Common myeloid progenitor, CD34-positive (primary cell): ENCODE measurements around the gene CEP85L.
"Not testable (repeated sequence)": the region's sequence is repeated elsewhere in the genome, so short reads cannot be mapped to it uniquely, and the experiment has no call there.

Experiments used
- CTCF ChIA-PET: fragments of 350-600 bp; sonication (Branson Sonifier 250); formaldehyde crosslinking; loops from one replicate; lab custom pipeline; 2021; ENCODE audit warnings: antibody characterized with exemption; lab: Charles Lee
- POLR2A ChIA-PET: fragments of 350-600 bp; sonication (Branson Sonifier 250); formaldehyde crosslinking; loops from one replicate; lab custom pipeline; 2021; ENCODE audit warnings: antibody characterized with exemption; lab: Charles Lee
- DNase-seq, 3 donors: peaks; one replicate each; pipeline versions ENCODE4 v3.0.0 to v3.0.0-alpha.2; 2013
- H3K27ac ChIP-seq, 2 experiments: 1 replicate in 1 of 2; 2 replicates in 1 of 2; pipeline ENCODE4 v1.7.0; 2013; ENCODE audit warnings: inconsistent platforms in 2 of 2, low read length in 2 of 2, mild to moderate bottlenecking in 2 of 2, low read depth in 1 of 2, moderate library complexity in 1 of 2; ENCODE audit not compliant: severe bottlenecking in 2 of 2, insufficient read depth in 1 of 2, poor library complexity in 1 of 2
- H3K27me3 ChIP-seq, 5 experiments: replicated peaks in 2 of 5; 1 replicate in 3 of 5; 2 replicates in 2 of 5; pipeline versions ENCODE4 v1.6.1 to v1.7.0; 2013; ENCODE audit warnings: low read length in 4 of 5, mild to moderate bottlenecking in 2 of 5, moderate library complexity in 2 of 5, inconsistent platforms in 1 of 5; ENCODE audit not compliant: insufficient read depth in 5 of 5, control insufficient read depth in 4 of 5
- H3K36me3 ChIP-seq, 4 experiments: 1 replicate in 2 of 4; 2 replicates in 2 of 4; pipeline versions ENCODE4 v1.6.1 to v1.7.0; 2013; ENCODE audit warnings: low read length in 3 of 4, control low read depth in 1 of 4, mild to moderate bottlenecking in 1 of 4; ENCODE audit not compliant: control insufficient read depth in 4 of 4, insufficient read depth in 4 of 4
- H3K4me1 ChIP-seq, 4 experiments: 1 replicate in 3 of 4; 2 replicates in 1 of 4; pipeline versions ENCODE4 v1.6.1 to v1.7.1; 2013; ENCODE audit warnings: low read length in 3 of 4, mild to moderate bottlenecking in 3 of 4, control low read depth in 1 of 4, inconsistent platforms in 1 of 4, moderate library complexity in 1 of 4; ENCODE audit not compliant: control insufficient read depth in 4 of 4, insufficient read depth in 4 of 4; ENCODE audit errors: control extremely low read depth in 1 of 4
- H3K4me3 ChIP-seq, 7 experiments: 1 replicate in 4 of 7; 2 replicates in 3 of 7; pipeline versions ENCODE4 v1.5.1 to v1.7.0; 2013; ENCODE audit warnings: mild to moderate bottlenecking in 7 of 7, low read length in 6 of 7, moderate library complexity in 6 of 7, inconsistent platforms in 2 of 7, low read depth in 2 of 7, control low read depth in 1 of 7; ENCODE audit not compliant: insufficient read depth in 4 of 7, control insufficient read depth in 1 of 7; ENCODE audit errors: extremely low read depth in 1 of 7
- H3K9me3 ChIP-seq, 5 experiments: 1 replicate in 4 of 5; 2 replicates in 1 of 5; pipeline versions ENCODE4 v1.6.1 to v1.7.1; 2013; ENCODE audit warnings: low read length in 4 of 5, mild to moderate bottlenecking in 2 of 5, inconsistent platforms in 1 of 5, low read depth in 1 of 5, moderate library complexity in 1 of 5; ENCODE audit not compliant: control insufficient read depth in 4 of 5, insufficient read depth in 2 of 5; ENCODE audit errors: control extremely low read depth in 1 of 5
- WGBS: methylation state at CpG from one replicate; pipeline ENCODE4 v1.1.5; 2013; ENCODE audit not compliant: insufficient coverage; 5-methylcytosine and 5-hydroxymethylcytosine counted together

Gene CEP85L

DNA sequence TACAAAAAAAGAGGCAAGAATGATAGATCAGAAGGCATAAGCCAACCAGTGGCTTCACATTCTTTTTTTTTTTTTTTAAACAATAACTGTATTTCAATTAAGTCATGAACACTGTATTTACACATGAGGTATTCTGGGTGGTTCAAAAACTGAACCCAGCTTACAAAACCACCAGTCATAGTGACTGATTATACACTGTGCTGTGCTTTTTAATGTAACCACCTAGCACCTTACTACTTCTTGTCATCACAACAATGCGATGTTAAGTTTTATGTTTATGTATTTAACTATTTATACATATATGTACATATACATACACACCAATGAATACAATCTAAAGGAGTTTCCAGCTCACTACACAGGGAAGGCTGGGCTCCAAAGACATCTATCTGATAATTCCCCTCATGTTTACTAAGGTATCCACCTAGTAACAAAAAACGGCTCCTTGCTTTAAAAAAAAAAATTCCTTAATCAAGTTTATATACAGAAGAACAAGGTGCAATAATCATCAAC, 190.4 kb downstream of the CEP85L start:
- Histone ChIP-seq H3K4me3 (no peak overlapping the region), H3K27ac (no peak overlapping the region), H3K36me3 (peaks cover 3 to 9% (median 6%) of the 10 kb centered on the region in 4 experiments), H3K9me3 (peaks cover 0 to 2% (median 0%) of the 10 kb centered on the region in 5 experiments), H3K4me1 (no peaks in the 10 kb centered on the region), H3K27me3 (no peaks in the 10 kb centered on the region)
- DNase-seq: no peak
- POLR2A ChIA-PET: no interaction called here
- 100% methylated on average over 1 of the region's 2 CpGs for WGBS
- CTCF ChIA-PET: no interaction called here

DNA sequence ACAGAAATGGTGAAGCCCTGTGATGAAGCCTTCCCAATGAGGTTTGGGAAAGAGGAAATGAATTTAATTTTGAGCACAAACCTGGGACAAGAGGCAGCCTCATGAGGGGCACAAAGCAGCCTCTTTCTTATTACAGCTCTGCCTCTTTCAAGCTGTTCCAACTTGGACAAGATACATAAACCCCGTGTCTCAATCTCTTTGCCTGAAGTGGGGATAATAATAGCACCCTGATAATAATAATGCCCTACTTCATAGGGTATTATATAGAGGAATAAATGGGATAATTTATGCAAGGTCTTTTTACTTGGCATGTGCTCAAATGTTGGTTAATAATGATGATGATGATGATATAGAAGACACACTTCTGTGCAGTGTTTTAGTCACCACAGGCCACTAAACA, 194.4 kb downstream of the CEP85L start:
- DNase-seq: no peak
- ChIA-PET POLR2A (no interaction called here), CTCF (no interaction called here)
- WGBS: no CpG with 5 or more reads among the region's 1 CpG
- Histone ChIP-seq H3K36me3 (no peaks in the 10 kb centered on the region), H3K4me3 (no peak overlapping the region), H3K27ac (no peak overlapping the region), H3K9me3 (peaks cover 0 to 20% (median 7%) of the 10 kb centered on the region in 5 experiments), H3K27me3 (no peaks in the 10 kb centered on the region), H3K4me1 (no peaks in the 10 kb centered on the region)

DNA sequence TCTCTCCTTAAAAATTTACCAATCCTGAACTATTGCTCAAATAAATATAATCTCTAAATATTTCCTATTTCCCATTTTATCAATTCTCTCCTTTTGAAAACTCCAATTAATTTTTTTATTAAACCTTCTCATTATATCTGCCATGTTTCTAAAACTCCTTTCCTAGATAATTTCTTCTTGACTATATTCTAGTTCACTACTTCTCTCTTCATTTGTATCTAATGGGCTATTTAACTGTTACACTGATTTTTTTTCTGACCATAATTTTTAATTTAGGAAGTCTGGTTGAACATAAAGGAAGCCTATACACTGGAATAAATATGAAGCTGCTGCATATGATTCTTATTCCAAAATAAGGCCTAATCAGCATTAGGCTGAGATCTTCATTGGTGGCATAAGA, 199.6 kb downstream of the CEP85L start:
- Histone ChIP-seq H3K4me1 (no peaks in the 10 kb centered on the region), H3K4me3 (no peak overlapping the region), H3K27ac (no peak overlapping the region), H3K36me3 (no peaks in the 10 kb centered on the region), H3K9me3 (peaks cover 3 to 30% (median 10%) of the 10 kb centered on the region in 5 experiments), H3K27me3 (no peaks in the 10 kb centered on the region)
- CTCF ChIA-PET: no interaction called here
- DNase-seq: no peak
- POLR2A ChIA-PET: no interaction called here

DNA sequence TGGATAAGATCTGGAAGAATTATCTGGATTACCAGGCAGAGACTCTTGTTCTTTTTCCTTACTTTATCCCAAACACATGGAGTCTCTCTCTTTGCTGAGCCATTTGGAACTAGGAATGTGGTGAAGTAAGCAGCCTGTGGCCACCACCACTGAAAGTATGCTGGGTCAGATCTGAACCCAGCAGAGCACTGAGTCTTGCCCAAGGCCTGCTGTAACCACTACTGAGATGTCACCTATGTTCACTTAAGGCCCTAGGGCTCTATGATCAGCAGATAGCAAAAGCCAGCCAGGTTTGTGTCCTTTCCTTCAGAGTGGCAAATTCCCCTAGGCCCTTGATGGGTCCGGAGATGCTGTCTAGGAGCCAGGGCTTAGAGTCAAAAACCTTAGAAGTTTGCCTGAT, 206.6 kb downstream of the CEP85L start:
- peaks cover 0 to 18% (median 4%) of the 10 kb centered on the region in 5 experiments for H3K9me3 ChIP-seq
- H3K27me3 ChIP-seq: no peaks in the 10 kb centered on the region
- ChIA-PET POLR2A (no interaction called here), CTCF (no interaction called here)
- no peak overlapping the region for H3K4me3 ChIP-seq
- no peak overlapping the region for H3K27ac ChIP-seq
- 91% methylated on average over 1 of the region's 1 CpG for WGBS
- no peaks in the 10 kb centered on the region for H3K4me1 ChIP-seq
- no peak for DNase-seq
- no peaks in the 10 kb centered on the region for H3K36me3 ChIP-seq

DNA sequence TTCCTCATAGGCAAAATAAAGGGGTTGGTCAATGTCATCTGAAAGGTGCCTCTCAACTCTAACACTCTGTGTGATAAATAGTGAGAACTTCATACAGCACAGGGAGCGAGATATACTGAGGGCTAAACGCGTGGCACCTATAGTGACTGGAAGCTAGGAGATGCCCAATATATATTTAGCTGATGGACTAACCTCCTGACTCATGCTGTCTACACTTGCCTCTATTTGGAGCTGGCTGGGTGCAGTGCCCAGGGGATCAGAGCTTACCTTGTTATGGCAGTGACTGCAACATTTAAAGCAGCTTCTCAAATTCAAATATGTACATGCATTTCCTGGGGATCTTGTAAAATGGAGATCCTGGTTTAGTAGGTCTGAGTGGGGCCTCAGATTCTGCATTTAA, 214.9 kb downstream of the CEP85L start:
- CTCF ChIA-PET: no interaction called here
- WGBS: 100% methylated on average over 1 of the region's 3 CpGs
- POLR2A ChIA-PET: no interaction called here

DNA sequence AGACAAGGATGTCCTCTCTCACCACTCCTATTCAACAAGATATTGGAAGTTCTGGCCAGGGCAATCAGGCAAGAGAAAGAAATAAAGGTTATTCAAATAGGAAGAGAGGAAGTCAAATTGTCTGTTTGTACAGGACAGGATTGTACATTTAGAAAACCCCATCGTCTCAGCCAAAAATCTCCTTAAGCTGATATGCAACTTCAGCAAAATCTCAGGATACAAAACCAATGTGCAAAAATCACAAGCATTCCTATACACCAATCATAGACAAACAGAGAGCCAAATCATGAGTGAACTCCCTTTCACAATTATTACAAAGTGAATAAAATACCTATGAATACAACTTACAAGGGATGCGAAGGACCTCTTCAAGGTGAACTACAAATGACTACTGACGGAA, 217.2 kb downstream of the CEP85L start:
- H3K27me3 ChIP-seq, H3K9me3 ChIP-seq, H3K4me3 ChIP-seq, DNase-seq, H3K4me1 ChIP-seq, H3K27ac ChIP-seq, POLR2A ChIA-PET, CTCF ChIA-PET, H3K36me3 ChIP-seq: not testable (repeated sequence)
- WGBS: 100% methylated on average over 2 of the region's 3 CpGs

More for the DNA sequence above, 214.9 kb downstream of the CEP85L start:
- H3K9me3 ChIP-seq: peaks cover 0 to 1% (median 0%) of the 10 kb centered on the region in 5 experiments
- H3K4me3 ChIP-seq: no peak overlapping the region
- no peak overlapping the region for H3K27ac ChIP-seq
- H3K36me3 ChIP-seq: no peaks in the 10 kb centered on the region
- no peaks in the 10 kb centered on the region for H3K27me3 ChIP-seq
- no peak for DNase-seq
- no peaks in the 10 kb centered on the region for H3K4me1 ChIP-seq

DNA sequence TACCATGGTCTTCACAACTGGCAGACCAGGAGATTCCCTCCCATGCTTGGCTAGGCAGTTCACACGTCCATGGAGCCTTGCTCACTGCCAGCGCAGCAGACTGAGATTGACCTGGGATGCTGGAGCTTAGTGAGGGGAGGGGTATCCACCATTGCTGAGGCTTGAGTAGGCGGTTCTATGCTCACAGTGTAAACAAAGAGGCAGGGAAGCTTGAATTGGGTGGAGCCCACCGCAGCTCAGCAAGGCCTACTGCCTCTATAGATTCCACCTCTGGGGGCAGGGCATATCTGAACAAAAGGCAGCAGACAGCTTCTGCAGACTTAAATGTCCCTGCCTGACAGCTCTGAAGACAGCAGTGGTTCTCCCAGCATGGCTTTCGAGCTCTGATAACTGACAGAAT, 230.1 kb downstream of the CEP85L start:
- H3K4me3 ChIP-seq, DNase-seq, H3K27me3 ChIP-seq, CTCF ChIA-PET, H3K36me3 ChIP-seq, POLR2A ChIA-PET, H3K27ac ChIP-seq, H3K4me1 ChIP-seq, H3K9me3 ChIP-seq: not testable (repeated sequence)
- WGBS: 64% methylated on average over 3 of the region's 5 CpGs
